A673 (cell line): ENCODE results near the gene BUD31.

Experiments used
- EZH2 ChIP-seq: fragments of 200-600 bp; sonication (generic); IDR thresholded peaks from 2 replicates; pipeline ENCODE4 v1.6.1; 2017; ENCODE audit warnings: borderline replicate concordance, low read depth, mild to moderate bottlenecking, mixed read lengths, antibody characterized with exemption, low read length; ENCODE audit not compliant: poor library complexity, severe bottlenecking
- TF ChIP-seq, protein P1 (sequence below): fragments of 300-800, 200-600 bp; sonication (generic); conservative IDR thresholded peaks from 2 replicates; pipeline ENCODE4 v1.5.1; 2017; ENCODE audit warnings: low read depth, mild to moderate bottlenecking, antibody characterized with exemption, low read length, moderate library complexity, mixed read lengths

DNA sequence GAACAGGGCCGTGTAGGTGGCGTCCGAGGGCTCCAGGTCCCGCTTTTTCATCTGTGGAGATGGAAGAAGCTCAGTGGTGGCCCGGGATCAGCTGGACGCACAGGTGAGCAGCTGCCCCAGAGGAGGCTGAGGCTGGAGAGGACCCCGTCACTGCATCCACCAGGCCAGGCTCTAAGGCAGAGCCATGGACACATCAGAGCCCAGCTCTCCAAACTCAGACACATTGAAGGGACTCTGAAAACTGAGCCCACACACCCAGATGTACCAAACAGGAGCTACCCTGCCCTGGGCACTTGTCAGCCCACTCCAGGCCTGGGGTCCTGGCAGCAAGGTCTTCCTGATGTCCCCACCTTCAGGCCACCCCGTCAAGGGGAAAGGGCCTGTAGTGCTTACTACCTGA is 21.0 kb downstream of the BUD31 start:
- TF ChIP-seq, protein P1, sequence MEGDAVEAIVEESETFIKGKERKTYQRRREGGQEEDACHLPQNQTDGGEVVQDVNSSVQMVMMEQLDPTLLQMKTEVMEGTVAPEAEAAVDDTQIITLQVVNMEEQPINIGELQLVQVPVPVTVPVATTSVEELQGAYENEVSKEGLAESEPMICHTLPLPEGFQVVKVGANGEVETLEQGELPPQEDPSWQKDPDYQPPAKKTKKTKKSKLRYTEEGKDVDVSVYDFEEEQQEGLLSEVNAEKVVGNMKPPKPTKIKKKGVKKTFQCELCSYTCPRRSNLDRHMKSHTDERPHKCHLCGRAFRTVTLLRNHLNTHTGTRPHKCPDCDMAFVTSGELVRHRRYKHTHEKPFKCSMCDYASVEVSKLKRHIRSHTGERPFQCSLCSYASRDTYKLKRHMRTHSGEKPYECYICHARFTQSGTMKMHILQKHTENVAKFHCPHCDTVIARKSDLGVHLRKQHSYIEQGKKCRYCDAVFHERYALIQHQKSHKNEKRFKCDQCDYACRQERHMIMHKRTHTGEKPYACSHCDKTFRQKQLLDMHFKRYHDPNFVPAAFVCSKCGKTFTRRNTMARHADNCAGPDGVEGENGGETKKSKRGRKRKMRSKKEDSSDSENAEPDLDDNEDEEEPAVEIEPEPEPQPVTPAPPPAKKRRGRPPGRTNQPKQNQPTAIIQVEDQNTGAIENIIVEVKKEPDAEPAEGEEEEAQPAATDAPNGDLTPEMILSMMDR = no peak
- no peak for TF ChIP-seq EZH2
